Iris pigment epithelial cell (primary cell): ENCODE results near the gene ZNF700.
"Not testable (repeated sequence)": the region's sequence is repeated elsewhere in the genome, so short reads cannot be mapped to it uniquely, and the experiment has no call there.

ENCODE experiments used
- DNase-seq: peaks from one replicate; pipeline ENCODE4 v3.0.0-alpha.2; 2011; ENCODE audit warnings: low read depth

ZNF700 gene

DNA sequence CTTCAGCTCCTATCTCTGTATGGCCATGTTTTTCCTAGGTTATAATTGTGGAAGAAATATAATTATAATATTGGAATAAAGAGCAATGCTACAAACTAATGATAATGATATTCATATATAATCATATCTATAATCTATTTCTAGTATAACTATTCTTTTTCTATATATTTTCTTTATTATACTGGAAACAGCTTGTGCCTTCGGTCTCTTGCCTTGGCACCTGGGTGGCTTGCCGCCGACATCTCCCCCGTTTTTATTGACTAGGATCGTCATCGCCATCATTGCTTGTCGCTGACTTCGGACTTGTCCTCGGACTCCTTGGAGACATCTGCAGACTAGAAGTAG is 64.2 kb downstream of the ZNF700 start:
- no peak for DNase-seq

DNA sequence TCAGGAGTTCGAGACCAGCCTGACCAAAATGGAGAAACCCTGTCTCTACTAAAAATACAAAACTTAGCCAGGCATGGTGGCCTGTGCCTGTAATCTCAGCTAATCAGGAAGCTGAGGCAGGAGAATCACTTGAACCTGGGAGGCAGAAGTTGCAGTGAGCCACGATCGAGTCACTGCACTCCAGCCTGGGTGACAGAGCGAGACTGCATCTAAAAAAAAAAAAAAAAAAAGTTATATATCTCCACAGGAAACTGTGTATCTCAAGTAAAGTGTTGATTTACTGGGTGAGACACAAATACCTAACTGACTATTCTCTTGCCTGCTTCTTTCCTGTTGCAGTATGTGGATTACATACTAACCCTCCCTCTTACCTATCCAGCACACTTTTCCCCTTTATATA is 67.0 kb downstream of the ZNF700 start:
- not testable (repeated sequence) for DNase-seq

DNA sequence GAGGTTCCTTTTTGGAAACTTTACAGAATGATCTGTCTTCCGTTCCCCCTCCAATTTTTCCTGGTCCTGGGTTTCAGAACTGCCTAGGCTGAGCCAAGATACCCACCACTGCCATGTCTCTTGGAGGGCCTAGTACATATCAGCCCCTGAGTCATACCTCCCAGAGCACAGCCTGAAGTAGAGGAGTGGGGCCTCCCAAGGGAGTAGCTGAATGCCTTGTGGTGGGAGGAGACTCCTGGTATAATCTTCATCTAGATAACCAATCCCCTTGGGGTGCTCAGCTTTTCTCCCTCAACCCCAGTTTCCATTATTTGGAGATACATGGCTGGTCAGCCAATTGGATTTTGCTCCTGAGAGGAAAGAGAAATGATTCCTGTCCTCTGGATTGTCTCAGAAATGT is 70.3 kb downstream of the ZNF700 start:
- peak; percentile 77 for DNase-seq
